GM19324 (cell line): ENCODE results near the gene PGF.
"Not testable (repeated sequence)": the region's sequence is repeated elsewhere in the genome, so short reads cannot be mapped to it uniquely, and the experiment has no call there.

Experiments
- ATAC-seq: cut with Tn5 transposase; IDR thresholded peaks from one replicate; pipeline ENCODE4 v1.9.1; 2021; ENCODE audit warnings: mild to moderate bottlenecking, moderate library complexity; ENCODE audit not compliant: unreplicated experiment, low FRiP score

Gene PGF

DNA sequence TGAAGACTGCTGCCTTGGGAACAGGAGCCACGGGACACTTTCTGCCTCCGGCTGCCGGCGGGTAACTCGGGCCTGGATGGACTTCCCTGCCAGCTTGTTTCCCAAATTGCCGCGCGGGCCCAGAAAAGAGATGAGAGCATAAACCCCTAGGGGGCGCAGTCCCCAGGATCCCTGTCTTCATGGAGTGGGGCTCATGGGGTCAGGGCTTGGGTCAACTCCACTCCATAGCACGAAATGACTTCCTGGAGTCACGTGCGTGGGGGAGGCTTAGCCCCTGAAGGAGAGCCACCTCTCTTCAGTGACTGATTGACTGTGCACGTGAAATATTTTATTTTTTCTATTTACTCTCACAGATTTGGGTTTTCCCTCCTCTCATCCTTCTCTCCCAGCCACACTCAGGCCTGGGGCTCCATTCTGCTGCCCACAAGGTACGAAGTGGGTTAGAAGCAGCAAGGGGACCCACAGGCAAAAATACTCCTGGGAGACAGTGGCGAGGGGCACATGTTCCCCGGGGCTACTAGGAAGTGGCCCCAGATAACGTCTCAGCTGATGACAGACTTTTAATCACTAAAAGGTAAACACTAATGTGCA lies 10.0 kb downstream of the PGF start:
- ATAC-seq: no peak

DNA sequence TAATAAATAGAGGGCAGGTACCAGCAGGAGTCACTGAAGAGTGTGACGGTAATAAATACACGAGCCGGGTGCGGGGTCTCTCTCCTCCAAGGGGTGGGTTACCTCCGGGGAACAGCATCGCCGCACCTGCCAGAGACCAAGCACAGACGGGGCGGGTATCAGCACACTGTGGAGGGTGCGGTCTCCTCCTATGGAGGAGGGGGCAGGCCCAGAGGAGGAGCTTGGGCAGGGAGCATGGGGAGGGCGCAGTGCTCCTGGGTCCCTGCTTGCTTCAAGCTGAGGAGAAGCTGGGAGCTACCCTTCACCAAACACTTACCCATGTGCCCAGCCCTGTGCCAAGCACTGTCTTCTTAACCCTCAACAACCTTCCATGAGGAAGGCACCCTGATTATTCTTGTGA lies 12.8 kb downstream of the PGF start:
- ATAC-seq: no peak

DNA sequence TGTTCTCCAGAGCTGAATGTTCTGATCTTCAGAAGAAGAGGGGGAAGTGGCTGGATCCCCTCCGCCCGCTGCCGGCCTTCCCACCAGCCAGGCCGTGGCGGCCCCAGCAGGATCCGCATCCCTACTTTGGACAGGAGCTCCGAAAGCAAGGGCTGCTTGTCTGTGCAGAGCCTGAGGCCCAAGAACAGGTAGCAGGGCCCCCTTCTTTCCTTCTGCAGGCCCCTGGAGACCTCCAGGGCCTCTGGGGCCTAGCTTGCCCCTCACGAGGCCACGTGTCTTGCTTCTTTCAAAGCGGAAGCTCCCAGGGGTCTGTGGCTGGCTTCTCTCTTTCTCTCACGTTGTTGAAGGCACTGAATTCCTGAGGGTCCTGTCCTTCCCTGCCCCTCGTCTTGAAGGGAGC lies 13.2 kb downstream of the PGF start:
- ATAC-seq: peak; percentile 9

DNA sequence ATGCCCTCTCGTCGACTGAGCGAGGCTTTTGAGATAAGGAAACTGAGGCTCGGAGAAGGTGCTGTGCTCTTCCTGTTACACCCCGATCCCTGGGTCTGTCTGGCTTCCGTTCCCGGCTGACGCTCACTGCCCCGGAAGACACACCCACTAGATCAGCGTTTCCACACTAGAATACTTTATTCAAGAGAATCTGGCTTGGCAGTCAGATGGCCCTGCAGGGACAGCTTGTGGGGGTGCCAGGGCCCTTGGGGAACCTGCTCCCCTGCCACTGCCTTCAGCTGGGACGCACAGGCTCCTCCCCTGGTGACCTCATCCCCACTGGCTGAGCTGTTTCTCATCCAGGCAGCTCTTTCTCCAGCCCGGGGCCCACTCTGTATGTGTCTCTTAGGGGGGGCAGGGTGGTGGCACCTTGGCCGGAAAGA lies 13.7 kb downstream of the PGF start:
- peak; percentile 48 for ATAC-seq

DNA sequence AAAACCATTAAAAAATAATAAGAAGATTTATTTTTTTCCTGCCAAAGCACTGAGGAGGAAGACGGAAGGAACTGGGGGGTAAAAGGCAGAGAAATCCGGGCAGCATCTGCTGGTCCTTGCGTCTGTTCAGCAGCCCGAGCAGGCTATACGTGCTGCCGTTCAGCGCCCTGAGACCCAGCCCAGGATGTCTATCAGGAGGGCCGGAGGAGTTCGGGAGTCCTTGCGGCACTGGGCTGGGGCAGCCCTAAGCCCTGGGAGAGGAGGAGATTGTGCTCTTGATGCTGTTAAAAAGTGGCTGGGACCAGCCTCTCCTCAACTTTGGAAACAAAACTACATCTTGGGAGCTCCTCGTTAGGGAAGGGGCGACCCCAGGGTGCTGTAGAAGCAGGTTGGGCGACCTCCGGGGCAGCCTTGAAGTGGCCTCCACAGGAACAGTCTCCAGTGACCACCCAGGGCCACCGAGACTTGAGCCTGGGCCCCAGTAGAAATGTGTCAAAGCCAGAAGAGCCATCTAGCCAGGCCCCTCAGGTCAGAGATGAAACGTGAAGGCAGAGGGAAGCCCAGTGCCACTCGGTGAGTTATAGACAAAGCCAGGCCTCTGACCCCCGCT lies 14.3 kb downstream of the PGF start:
- no peak for ATAC-seq

DNA sequence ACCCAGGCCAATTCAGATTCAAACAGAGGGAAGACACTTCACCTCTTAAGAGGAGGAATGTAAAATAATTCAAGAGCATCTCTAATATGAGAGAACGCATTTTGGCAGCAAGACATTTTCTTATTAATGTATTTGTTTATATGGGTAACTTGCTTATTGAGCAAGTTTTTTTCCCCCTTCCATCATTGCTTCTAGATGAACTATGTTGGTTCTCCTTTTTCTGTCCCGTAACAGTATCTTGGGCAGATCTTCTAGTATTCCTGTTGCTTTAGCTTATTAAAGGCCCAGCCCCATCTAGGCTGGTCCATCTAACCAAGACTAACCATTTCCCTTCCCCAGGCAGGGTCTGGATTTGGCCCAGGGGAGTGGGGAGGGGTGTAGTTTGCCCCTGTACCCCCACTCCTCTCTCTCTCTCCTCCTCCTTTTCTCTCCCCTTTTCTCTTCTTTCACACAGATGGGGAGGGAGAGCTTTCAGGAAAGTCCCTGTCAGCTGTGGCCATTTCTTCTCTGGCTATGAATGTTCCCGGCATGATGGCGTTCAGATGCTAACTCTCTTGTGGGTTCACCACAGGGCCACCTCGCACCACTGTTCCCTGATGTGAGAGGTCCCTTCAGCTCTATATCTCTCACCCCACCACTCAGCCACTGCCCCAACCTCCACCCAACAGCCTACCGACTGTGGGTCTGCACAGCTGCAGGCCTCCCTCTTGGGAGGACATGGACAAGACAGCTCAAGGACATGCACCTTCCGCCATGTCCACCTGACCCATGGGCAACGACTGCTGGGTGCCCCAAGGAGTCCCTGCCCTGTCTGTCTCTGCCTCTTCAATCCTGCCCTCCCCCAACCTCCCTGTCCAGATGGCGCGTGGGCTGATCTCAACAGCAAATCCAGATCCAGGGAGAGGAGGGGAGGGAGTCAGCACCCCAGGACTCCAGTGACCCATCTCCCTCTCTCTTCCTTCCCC lies 16.6 kb downstream of the PGF start:
- no peak for ATAC-seq

DNA sequence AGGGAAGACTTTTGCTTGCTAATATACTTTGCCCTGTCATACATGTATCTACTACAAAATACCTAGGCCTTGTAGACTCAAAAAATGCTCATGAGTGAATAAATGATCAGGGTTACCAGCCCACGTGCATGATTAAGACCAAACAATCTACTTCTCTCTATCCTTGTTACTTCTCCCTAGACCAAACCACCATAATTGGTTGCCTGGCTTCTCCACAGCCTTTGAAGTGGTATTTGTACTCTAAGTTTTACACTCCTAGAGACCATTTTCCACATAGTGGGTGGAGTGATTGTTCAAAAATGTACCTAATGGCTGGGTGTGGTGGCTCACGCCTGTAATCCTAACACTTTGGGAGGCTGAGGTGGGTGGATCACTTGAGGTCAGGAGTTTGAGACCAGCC lies 18.2 kb downstream of the PGF start:
- no peak for ATAC-seq

DNA sequence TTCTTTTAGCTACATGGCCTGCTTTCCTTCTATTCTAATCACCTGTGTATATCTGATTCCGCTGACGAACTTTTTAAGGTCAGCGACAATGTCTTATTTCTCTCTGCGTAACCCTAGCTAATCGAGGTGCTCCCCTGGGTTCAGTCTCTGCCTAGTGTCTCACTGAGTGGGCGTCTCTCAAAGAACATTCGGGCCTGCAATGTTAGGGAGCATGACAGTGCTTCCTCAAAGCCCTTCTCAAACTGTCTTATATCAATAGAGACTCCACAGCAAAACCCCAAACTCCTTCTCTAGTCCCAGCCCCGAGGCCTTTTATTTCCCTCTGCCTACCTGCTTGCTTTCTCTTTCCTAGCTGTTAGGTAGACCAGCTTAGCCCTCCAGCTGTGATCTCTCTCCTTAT lies 18.7 kb downstream of the PGF start:
- ATAC-seq: no peak

DNA sequence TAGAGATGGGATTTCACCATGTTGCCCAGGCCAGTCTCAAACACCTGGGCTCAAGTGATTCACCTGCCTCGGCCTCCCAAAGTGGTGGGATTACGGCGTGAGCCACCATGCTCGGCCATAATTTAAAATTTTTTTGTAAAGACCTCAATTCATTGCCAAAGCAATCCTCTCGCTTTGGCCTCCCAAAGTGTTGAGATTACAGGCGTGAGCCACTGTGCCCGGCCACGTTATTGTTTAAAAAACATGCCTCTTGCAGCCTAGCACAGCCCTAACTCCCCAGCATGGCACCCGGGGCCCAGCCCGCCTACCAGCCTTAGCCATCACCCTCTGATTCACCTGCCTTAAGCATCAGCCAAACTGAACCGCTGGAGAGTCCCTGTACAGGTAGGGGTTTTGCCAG lies 19.2 kb downstream of the PGF start:
- ATAC-seq: no peak

DNA sequence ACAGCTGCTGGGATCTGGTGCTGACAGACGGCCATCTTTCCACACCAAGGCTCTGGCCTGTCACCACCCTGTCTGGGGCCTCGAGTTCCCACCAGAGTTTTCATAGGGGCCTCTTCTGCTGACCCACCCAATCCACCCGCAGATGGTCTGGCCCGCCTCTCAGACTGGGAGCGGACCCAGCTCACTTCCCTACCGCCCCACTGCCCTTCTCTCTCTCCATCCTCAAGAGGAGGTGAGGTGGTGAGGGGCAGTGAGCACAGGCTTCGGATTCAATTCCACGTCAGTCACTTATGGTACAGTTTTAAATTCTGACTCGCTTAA lies 20.1 kb downstream of the PGF start:
- no peak for ATAC-seq

DNA sequence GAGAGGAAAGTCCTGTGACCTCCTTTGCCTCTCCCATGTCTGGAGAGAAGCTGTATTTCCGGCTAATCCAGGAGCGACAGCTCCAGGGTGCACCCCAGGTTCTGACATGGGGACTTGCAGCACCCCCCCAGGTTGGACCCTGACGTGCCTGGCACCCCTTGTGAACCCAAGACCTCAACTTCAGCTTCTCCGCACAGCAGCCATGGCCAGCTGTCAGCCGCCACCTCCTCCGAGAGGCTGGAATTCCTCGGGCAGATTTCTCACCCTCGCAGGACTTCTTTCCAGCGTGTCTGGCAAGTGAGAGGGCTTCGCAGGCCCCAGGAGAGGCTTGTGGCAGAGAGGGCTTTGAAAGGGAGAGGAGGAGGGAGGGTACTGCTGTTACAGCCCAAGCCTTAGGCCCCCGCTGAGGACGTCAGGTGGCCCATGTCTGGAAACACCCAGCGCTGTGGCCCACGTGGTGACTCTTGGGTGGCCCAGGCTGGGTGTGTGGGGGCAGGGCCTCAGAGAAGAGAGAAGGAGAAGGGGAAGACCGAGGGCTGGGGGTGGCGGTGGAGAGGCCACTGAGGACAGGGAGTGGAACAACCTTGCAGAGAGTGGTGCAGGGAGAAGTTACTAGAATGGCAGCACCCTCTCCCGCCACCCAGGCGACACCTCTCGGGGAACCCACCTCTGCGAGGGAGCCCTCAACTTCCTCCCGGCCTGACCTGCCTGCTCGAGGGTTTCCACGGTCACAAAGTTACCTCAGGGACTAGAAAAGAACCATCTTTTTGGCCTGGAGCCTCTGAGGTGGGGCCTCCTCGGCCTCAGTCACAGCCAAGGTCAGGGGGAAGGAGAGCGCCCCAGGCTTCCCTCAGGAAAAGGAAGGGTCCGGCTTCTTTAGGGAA lies 20.7 kb downstream of the PGF start:
- ATAC-seq: no peak

DNA sequence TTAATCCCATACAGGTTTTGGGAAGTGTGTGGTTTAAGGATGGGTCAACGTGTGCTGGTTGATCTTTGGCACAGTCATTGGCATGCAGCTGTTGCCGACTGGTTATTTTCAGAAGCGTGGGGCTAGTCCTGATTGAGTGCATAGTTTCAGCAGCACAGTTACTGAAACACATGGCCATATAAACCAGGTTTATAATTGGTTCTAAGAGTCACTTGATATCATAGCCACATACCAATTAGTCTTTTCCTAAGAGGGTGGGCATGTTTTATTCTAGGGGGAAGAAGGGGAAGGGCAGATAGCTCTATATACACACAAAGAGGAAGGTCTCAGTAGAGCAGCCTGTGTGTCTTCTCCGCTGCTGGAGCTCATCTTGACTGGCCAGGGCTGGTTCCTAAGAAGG lies 21.4 kb downstream of the PGF start:
- ATAC-seq: no peak

DNA sequence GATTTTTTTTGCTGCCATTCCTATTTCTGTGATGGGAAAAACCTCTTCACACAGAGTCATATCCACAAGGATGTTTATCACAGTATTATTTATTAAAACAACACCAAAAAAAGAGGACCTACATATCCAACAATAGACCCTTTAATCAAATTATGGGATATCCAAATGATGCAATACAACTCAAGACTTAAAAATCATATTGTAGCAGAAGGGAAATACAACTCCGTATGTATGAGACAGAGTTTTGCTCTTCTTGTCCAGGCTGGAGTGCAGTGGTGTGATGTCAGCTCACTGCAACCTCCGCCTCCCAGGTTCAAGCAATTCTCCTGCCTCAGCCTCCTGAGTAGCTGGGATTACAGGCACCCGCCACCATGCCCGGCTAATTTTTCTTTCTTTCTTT lies 22.5 kb downstream of the PGF start:
- ATAC-seq: not testable (repeated sequence)

DNA sequence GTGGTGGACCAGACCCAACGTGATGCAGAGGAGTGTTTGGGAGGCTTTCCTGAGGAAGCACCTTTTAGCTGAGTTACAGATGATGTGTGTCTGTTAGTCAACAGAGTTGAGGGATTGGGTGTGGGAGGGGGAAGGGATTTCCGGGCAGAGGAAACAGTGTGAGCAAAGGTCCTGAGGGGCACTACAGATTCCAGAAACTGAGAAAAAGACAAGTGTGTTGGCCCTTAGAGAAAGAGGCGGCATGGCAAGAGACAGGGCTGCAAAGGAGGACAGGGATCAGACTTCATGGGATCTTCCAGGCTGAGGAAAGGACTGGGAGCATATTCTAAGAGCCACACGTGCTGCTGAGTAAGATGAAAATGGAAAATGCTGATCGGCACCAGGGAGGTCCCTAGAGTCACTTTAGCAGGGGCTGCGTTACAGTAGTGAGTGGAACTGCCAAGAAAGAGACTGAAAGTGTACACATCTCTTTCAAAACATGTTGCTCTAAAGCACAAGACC lies 22.9 kb downstream of the PGF start:
- no peak for ATAC-seq

DNA sequence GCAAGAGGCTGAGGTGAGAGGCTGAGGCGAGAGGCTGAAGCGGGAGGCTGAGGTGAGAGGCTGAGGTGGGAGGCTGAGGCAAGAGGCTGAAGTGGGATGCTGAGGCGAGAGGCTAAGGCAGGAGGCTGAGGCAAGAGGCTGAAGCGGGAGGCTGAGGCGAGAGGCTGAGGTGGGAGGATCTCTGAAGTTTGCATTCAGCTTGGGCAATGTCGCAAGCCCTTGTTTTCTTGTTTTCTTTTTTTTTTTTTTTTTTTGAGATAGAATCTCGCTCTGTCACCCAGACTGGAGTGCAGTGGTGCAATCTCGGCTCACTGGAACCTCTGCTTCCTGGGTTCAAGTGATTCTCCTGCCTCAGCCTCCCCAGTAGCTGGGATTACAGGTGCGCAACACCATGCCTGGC lies 23.7 kb downstream of the PGF start:
- not testable (repeated sequence) for ATAC-seq

DNA sequence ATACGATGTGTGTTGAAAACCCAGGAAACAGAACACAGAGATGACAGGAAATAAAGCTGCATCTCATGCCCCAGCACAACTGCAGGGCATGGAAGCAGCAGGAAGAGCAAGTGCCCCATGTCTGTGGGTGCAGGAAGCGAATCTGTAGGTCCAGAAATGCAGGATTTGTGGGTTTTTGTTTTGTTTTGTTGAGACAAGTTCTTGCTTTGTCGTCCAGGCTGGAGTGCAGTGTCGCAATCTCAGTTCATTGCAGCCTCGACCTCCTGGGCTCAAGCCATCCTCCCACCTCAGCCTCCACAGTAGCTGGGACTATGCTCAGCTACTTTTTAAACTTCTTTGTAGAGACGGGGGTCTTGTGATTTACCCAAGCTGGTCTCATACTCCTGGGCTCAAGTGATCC lies 26.2 kb downstream of the PGF start:
- ATAC-seq: no peak

DNA sequence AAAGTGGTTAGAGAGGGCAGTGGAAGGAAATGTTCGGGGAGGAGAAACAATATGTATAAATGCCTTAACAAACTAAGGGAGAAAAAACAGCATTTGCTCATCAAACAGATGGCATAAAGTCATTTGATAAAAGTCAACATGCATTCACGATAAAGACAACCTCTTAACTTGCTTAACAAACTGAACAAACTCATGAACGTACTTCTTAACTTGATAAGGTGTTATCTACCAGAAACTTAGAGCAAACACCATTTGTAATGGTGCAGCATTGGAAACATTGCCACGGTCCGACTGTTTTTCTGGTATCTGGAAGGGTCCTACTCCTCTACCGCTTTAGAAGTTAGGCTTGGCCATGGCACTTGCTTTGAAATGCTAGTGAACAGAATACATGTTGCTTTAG lies 28.2 kb downstream of the PGF start:
- no peak for ATAC-seq

DNA sequence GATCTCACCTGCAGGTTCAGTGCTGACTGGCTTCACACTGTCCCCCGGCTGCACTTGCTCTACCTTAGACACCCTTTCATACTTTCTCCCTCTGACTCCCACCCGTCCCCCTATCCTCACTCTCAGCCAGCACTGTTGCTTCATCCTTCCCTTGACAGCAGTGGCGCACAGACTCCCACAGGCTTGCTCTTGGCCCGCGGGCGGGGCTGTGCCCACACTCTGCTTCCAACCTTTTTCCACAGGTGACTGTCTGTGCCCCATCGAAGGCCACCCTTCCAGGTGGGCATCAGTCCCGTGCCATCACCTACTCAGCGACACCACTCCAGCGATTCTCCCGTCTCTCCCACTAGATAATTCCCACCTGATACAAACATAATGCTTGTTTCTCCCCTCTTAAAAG lies 31.3 kb downstream of the PGF start:
- no peak for ATAC-seq

DNA sequence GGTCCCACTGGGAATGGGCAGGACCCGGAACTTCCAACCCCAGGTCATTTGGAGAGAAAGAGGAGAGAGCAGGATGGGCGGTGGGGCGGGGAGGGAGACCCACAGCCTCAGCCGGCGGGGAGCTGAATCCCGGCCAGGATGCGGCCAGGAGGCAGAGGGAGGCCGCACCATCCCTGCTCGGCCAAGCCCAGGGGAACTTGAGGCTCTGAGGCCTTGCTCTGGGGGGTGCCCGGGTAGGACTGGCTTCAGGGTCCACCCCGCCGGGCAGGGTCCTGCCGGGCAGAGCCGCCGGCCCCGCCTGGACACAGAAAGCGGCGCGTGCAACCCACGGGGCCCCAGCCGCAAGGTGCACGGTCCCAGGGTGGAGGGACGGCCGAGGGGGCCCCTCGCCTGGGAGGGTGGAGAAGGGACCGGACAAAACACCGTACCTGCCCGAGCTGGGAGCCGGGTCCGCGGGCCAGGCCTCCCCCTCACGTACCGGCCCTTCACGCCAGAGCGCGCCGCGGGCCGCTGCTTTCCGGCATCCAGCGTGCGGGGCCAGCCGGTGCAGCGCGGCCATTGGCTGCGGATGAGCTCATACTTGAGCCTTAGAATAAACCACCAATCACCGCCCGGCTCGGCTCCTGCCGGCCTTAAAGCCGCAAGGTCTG lies 32.5 kb downstream of the PGF start, which contains the start of gene RPS6KL1:
Gene RPS6KL1, minus strand, starts transcription at position 509 of the 650 bp plus-strand sequence. CDS start 1,719 bp downstream, outside the sequence.
- ATAC-seq: peak; percentile 85
